NCI-H187 (cell line): Measurements from ENCODE around the gene BEST1.
A peak's percentile ranks its signal among the peaks of the same experiment; 100 is the strongest.
"Not testable (repeated sequence)": the region's sequence is repeated elsewhere in the genome, so short reads cannot be mapped to it uniquely, and the experiment has no call there.

Experiments
- DNase-seq, 2 experiments: peaks; one replicate each; lab custom pipeline; 2025; lab: John Stamatoyannopoulos, UW

BEST1 gene

DNA sequence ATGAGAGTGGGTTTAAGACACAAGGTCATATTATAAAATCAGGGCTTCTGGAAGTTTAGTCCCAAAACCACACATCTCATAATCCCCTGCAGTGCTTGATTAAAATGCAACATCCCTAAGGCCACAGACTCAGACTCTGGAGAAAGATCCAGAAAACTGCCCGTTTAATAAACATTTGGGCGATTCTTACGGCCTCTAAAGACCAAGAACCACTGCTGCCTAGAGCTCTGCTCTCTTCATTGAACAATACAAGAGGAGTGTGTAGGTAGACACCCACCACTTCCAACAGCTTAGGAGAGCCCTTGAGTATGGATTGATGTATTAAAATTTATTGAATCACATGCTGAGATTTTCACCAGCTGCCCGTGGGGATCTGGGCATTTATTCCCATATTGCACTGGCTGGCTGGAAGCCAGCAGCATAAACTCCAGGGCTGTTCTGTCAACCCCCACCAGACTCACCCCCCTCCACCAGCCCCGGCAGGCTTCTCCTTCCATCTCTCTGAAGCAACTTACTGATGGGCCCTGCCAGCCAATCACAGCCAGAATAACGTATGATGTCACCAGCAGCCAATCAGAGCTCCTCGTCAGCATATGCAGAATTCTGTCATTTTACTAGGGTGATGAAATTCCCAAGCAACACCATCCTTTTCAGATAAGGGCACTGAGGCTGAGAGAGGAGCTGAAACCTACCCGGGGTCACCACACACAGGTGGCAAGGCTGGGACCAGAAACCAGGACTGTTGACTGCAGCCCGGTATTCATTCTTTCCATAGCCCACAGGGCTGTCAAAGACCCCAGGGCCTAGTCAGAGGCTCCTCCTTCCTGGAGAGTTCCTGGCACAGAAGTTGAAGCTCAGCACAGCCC is 749 bp upstream of the BEST1 start:
- DNase-seq: peak; percentile 82 to 90

DNA sequence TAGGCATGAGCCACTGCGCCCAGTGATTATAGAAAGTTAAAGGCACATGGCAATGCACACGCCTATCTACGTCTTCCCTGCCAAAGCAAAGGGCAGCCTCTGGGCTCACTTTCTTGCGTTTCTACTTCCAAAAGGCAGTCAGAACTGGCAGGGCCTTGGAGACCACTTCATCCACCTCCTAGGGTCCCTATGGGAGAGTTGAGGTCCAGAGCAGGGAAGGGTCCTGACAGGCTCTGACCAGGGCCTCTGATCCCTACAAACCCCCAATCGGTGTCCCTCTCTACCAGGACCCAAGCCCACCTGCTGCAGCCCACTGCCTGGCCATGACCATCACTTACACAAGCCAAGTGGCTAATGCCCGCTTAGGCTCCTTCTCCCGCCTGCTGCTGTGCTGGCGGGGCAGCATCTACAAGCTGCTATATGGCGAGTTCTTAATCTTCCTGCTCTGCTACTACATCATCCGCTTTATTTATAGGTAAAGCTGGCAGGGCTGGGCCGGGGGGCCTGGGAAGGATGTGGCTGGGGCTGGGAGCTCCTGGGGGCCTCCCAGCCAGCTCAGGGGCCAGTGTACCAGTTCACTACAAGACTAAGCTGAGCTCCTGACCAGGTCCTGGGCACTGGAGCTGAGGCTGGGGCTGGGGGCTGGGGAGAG is 1.5 kb downstream of the BEST1 start:
- DNase-seq: no peak

DNA sequence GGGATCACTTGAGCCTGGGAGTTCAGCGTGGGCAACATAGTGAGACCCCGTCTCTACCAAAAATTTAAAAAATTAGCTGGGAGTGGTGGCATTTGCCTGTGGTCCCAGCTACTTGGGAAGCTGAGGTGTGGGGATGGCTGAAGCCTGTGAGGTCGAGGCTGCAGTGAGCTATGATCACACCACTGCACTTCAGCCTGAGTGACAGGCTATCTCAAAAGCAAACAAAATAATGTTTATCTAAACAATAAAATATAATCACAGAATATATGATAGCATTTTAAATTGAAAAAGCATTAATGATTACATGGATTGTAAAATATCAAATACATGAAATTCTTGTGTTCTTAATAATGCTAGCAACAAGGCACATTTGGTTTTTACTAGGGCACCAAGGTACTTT is 2.7 kb downstream of the BEST1 start:
- no peak for DNase-seq

DNA sequence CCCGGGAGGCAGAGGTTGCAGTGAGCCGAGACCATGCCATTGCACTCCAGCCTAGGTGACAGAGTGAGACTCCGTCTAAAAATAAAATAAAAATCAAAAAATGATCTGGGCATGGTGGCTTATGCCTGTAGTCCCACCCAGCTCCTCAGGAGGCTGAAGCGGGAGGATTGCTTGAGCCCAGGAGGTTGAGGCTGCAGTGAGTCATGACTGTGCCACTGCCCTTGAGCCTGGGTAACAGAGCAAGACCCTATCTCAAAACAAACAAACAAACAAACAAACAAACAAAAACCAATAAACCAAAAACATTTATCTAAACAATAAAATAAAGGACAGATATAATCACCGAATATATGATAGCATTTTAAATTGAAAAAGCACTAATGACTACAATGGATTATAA is 3.5 kb downstream of the BEST1 start:
- not testable (repeated sequence) for DNase-seq

DNA sequence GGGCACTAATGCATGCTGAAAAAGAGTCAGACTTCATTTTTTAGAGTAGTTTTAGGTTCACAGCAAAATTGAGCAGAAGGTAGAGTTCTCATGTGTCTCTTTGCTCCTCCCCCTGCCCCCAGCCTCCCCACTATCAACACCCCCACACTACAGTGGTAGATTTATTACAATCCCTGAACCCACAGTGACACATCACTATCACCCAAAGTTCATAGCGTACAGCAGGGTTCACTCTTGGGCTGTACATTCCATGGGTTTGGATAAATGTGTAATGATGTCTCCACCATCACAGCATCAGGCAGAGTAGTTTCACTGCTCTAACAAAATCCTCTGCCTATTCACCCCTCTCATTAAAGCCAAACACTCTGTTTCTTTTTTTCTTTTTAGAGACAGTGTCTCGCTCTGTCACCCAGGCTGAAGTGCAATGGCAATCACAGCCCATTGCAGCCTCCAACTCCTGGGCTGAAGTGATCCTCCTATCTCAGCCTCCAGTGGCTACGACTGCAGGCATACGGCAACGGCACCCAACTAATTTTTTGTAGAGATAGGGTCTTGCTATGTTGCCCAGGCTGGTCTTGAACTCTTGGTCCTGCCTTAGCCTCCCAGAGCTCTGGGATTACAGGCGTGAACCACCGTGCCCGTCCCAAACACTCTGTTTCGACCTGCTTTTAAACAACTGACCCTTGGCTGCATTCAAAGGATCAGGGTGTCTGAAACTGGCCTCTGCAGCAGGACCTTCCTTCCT is 4.1 kb downstream of the BEST1 start:
- no peak for DNase-seq

DNA sequence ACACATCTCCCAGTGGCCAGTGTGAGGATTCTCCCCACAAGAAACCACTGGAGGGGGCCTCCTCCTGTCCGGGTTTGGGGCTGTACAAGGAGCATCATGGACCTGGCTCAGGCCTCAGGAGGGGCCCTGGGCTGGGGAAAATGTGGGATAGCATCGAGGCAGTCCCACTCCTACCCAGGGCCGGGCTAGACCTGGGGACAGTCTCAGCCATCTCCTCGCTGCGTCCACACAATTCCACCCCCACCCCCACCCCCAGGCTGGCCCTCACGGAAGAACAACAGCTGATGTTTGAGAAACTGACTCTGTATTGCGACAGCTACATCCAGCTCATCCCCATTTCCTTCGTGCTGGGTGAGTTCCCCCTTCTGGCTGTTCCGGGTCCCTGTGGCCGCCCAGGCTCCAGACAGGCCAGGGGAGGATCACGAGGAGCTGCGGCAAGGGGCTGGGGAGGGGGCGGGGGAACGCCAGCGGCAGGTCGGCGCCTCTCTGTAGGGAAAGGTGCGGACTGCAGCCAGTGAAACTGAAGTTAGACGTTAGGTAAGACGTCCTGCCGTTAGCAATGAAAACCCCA is 4.8 kb downstream of the BEST1 start:
- no peak for DNase-seq

DNA sequence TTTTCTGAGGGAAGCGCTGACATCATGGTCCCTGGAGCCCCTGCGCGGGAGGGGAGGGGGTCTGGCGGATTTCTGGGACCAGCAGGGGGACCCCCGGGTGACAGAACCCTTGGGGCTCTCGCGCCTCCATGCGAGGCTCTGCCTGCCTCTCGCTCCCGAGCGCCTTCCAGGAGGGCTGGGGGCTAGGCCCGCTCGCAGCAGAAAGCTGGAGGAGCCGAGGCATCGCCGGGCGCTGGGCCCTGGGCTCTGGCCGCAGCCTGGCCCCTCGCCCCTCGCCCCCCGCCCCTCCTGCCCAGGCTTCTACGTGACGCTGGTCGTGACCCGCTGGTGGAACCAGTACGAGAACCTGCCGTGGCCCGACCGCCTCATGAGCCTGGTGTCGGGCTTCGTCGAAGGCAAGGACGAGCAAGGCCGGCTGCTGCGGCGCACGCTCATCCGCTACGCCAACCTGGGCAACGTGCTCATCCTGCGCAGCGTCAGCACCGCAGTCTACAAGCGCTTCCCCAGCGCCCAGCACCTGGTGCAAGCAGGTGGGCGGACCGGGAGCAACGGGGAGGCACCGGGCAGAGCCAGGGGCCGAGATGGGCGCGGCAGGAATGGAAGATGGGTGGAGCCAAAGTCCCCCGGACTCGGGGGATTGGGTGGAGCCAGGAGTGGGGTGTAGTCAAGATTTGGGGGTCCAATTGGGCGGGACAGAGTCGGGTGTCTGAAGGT is 5.4 kb downstream of the BEST1 start:
- DNase-seq: no peak

DNA sequence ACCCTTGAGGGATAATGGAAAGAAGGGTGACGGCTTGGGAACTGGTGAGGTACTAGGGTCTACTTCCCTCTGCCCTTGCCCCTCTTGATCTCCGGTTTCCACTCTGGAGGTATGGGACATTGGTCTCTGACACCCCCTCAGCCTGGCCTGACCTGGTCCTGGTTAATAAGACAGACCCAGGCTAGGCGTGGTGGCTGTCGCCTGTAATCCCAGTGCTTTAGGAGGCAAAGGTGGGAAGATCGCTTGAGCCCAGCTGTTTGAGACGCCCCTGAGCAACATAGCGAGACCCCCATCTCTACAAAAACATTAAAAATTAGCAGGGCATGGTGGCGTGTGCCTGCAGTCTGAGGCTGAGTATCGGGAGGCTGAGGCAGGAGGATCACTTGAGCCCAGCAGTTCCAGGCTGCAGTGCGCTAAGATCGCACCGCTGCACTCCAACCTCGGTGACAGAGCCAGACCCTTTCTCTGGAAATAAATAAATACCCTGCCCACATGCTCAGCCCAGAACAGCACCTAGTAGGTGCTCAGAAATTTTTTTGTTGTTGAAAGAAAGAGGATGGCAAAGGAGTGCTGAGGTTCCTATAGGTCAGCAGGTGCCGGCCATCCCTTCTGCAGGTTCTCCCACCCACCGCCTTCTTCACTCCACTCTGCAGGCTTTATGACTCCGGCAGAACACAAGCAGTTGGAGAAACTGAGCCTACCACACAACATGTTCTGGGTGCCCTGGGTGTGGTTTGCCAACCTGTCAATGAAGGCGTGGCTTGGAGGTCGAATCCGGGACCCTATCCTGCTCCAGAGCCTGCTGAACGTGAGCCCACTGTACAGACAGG is 6.3 kb downstream of the BEST1 start:
- no peak for DNase-seq

DNA sequence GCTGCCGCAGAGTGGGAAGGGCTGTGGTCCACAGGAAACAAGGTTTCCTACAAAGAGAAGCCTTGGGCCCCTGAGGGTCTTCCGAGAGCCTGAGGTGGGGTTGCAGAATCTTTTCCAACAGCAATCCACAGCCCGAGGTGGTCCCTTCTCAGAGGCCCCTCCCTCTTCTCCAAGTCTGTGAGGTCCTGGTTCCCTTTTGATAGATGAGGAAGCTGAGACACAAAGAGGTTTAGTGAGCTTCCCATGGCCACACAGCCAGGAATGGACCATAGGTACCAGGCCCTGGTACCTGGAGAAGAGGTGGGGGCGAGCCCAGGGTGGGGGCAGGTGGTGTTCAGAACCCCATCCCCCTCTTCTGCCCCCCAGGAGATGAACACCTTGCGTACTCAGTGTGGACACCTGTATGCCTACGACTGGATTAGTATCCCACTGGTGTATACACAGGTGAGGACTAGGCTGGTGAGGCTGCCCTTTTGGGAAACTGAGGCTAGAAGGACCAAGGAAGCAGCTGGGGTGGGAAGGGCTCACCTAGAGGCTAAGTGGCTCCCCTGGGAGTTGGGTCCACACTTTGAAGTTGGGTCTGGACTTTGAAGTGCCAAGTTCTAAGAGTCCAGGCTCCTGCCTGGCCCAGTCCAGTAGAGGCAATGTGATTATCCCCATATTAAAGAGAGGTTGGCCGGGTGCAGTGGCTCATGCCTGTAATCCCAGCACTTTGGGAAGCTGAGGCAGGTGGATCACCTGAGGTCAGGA is 7.0 kb downstream of the BEST1 start:
- DNase-seq: no peak

DNA sequence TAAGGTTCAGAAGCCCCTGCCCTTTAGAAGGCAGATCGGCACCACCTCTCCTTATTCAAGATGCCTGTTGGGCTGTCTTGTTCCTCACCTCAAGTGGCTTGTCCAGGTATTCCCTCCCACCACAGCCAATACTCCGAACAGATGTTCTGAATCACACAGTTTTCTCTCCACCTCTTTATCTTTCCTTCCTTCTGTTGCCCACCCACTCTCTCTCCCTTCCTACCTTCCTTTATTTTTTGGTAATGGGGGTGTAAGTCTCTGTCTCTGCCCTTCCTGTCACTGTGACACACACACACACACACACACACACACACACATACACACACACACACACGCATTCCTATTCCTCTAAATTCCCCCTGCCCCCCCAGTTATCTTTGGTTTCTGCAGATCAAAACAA is 8.4 kb downstream of the BEST1 start:
- no peak for DNase-seq

DNA sequence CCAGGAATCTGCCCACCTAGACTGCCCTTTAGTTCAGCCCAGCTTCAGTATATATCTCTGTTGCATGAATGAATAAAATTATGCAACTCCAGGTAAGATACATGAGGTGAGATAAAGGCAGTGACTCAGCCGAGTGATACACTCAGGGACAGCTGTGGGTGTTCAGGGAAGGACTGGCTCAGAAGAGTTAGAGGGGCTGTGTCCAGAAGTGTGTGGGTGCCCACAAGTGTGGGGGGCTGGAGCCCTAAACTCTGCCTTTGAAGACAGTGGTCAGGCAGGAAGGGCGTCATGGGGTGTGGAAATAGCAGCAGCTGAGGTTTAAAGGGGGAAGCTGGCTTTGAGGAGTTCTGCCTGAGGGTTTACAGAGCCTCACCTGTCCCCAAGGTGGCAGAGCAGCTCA is 9.0 kb downstream of the BEST1 start:
- no peak for DNase-seq

DNA sequence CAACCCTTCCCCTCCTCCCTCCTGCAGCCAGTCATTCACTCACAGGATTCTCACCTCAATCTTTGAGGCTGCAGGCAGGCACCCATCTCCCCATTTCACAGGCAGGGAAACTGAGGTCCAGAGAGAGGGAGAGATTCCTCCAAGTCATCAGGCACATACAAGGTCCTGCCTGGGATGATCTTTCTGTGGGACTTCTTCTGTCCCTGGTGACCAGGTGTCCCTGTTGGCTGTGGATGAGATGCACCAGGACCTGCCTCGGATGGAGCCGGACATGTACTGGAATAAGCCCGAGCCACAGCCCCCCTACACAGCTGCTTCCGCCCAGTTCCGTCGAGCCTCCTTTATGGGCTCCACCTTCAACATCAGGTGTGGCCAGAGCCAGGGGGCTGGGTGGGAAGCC is 9.5 kb downstream of the BEST1 start:
- DNase-seq: no peak

DNA sequence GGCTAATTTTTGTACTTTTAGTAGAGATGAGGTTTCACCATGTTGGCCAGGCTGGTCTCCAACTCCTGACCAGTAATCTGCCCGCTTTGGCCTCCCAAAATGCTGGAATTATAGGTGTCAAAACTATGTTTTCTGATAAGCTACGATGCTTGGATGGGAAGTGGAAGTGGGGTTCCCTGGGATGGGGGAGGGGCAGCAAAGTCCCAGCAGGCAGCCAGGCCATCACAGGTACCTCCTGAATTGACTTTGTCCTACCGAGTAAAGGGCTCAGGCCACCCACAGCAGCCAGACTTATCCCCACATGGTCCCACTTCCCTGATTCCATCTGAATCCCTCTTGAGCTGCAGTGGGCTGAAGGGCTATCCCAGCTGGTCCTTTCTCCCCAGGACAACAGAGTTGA is 10.4 kb downstream of the BEST1 start:
- DNase-seq: no peak

DNA sequence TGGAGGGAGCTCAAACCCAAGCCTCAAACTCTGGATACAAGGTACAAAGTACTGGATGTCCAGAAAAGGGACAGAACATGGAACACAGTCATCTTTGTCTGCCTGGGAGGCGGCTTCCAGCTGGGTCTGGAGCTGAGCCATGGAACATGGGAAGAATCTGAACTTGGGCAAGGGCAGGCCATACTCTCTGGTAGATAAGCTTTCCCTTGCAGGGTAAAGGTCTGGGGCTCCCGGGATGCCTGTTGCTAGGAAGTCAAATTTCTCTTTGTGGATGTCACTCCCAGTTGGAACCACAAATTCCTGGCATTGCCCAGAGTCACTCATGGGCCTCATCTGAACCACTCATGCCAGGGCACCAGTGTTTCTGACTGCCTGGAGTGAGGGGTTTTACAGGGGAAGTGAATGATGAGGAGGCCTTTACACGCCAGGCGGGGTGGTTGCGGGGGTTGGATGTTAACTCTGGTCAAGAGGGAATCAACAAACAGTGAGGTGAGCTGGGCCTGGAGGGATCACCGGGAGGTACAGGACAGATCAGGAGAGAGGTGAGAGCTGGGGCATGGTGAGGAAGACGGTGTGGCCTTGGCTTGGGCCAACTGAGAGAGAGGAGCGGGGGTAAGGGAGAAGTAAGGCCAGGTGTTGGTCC is 11.5 kb downstream of the BEST1 start:
- DNase-seq: no peak

DNA sequence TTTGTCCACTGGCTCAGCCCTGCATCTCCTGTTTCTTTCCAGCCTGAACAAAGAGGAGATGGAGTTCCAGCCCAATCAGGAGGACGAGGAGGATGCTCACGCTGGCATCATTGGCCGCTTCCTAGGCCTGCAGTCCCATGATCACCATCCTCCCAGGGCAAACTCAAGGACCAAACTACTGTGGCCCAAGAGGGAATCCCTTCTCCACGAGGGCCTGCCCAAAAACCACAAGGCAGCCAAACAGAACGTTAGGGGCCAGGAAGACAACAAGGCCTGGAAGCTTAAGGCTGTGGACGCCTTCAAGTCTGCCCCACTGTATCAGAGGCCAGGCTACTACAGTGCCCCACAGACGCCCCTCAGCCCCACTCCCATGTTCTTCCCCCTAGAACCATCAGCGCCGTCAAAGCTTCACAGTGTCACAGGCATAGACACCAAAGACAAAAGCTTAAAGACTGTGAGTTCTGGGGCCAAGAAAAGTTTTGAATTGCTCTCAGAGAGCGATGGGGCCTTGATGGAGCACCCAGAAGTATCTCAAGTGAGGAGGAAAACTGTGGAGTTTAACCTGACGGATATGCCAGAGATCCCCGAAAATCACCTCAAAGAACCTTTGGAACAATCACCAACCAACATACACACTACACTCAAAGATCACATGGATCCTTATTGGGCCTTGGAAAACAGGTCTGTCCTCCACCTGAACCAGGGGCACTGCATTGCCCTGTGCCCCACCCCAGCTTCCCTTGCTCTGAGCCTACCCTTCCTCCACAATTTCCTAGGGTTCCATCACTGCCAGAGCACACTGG is 12.3 kb downstream of the BEST1 start:
- DNase-seq: no peak

DNA sequence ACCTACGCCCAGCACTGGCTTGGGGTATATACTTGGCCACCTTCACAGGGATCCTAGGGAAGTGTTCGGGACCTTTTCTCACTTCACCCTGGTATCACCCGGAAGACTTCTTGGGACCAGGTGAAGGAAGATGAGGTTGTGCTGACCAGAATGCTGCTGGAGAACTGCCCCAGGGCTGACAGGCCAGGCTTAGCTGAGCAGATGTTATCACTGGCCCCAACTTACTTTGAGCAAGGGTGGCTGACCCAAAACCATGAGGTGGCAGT is 12.8 kb downstream of the BEST1 start:
- DNase-seq: no peak

DNA sequence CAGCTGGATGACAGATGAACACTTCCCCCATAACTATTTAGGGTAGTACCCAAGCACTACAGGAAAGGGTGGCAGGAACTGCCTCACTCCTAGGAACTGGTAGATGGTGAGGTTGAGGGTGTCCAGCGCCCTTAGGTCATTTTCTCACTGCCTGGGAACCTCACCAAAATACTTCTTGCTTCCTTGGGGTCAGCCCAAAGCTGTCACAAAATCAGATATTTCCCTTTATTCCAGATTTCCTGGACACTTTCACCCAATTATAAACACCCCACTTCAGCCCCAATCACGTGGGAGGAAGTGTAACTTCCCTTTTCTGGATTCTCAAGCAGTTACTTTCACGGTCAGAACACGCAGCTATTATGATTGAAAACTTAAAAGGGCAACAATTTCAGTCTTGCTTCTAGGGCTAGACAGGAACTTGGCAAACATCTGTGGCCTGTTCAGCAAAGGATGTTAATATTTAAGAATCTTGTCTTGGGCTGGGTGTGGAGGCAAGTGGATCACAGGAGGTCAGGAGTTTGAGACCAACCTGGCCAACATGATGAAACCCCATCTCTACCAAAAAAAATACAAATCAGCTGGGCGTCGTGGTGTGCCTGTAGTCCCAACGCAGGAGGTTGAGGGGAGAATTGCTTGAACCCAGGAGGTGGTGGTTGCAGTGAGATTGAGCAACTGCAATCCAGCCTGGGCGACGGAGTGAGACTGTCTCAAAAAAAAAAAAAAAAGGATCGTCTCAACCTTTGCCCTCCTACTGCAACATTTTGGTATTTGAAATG is 13.3 kb downstream of the BEST1 start:
- no peak for DNase-seq

DNA sequence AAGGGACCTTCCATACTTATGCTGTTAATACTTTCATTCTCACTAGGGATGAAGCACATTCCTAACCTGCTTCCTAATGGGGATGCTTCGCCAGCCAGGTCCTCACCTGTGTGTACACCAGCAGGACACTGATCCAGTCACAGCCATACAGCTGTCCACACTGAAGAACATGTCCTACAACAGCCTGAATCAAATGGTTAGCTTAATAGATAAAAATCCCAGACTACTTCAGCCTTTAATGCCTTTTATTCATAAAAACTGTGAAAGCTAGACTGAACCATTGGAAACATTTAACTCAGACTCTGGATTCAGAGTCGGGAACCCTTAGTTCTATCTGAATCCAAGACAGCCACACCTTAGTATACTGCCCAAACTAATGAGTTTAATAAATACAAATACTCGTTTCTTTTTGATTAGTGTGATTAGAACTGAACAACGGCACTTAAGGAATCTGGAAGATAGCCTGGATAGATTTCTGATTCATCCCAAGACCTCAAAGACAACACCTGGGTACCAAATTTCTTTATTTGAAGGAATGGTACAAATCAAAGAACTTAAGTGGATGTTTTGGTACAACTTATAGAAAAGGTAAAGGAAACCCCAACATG is 14.0 kb downstream of the BEST1 start:
- DNase-seq: no peak
